NOMO-1 treated with DMSO at 0.1 percent for 48 hours (cell line): ENCODE data around the gene CDK7.

ENCODE experiments used
- DNase-seq: peaks from one replicate; lab custom pipeline; 2025; ENCODE audit not compliant: unreplicated experiment; lab: John Stamatoyannopoulos, UW

Gene CDK7

GRCh38 chr5:69288688-69289087 is 54.0 kb downstream of the CDK7 start:
- DNase-seq: no peak

GRCh38 chr5:69292306-69292705 is 57.6 kb downstream of the CDK7 start:
- DNase-seq: peak; percentile 47

- no peak for DNase-seq
These were observed 59.2 kb downstream of the CDK7 start for GRCh38 chr5:69293882-69294281.

- DNase-seq: no peak
These were observed 60.5 kb downstream of the CDK7 start for GRCh38 chr5:69295088-69295754.

- DNase-seq: no peak
These were observed 64.9 kb downstream of the CDK7 start for GRCh38 chr5:69299625-69300024.

GRCh38 chr5:69300537-69301203 is 66.0 kb downstream of the CDK7 start:
- DNase-seq: no peak

- DNase-seq: no peak
These were observed 70.8 kb downstream of the CDK7 start for GRCh38 chr5:69305512-69305911.

GRCh38 chr5:69308046-69308553 is 73.4 kb downstream of the CDK7 start:
- no peak for DNase-seq

- DNase-seq: no peak
These were observed 74.7 kb downstream of the CDK7 start for GRCh38 chr5:69309380-69309779.

- DNase-seq: peak; percentile 27
These were observed 77.9 kb downstream of the CDK7 start for GRCh38 chr5:69312459-69313160.

GRCh38 chr5:69313428-69313827 is 78.7 kb downstream of the CDK7 start:
- DNase-seq: no peak

GRCh38 chr5:69315972-69316371 is 81.3 kb downstream of the CDK7 start:
- no peak for DNase-seq

- peak; percentile 70 for DNase-seq
These were observed 82.7 kb downstream of the CDK7 start for GRCh38 chr5:69317391-69317790.

- no peak for DNase-seq
These were observed 91.7 kb downstream of the CDK7 start for GRCh38 chr5:69326365-69326764.
